Measurements from ENCODE around the gene PPFIA1. TPM values are rescaled to one million over a fixed set of nuclear protein-coding genes. Genes with fewer than 3 reads are reported as not detected.
A peak's percentile ranks its signal among the peaks of the same experiment; 100 is the strongest.

PPFIA1 gene
- total RNA-seq, result 10 to 100 TPM; 43.4 to 62.1 (median 51.2) TPM
- 10 to 100 TPM; 13.2 to 24.8 (median 21.7) TPM for polyA plus RNA-seq

DNA sequence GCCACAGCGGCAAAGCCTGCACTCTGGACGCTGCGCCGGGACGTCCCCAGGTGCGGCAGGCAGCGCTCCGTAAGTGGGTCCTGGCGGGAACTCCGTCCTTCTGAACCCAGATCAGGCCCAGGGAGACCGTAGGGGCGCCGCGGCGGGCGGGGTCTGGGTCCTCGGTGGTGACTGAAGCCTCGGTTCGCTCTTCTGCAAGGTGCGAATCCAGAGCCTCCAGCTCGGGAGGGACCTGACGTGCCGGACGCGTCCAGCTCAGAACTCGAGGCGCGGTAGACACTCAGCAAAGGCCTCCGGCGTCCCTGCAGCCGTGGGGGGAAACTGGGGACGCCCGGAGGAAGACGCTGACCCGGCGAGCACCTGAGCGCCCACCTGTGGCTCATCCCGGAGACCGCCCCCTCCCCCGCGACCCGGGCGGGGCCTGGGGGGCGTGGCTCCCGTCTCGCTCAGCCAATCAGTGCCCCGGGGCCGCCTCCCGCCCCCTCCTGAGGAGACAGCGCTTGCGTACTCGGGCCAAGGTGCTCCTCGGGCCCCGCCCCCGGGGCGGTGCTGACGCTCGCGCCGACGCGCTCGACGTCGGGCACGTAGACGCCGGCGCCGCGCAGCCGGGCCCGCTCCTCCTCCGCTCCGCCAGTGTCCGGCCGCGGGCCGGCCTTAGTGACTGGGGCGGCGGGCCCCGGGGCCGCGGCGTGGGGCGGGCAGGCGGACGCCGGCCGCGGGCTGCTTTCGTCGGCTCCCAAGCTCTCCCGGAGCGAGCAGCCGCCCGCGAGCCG is at the start of gene PPFIA1:
TSS of gene PPFIA1 (plus strand) at position 587 of the 773 bp plus-strand sequence. CDS start 1,483 bp downstream, outside the sequence.
- WGBS, 2 donors, result 0% methylated on average over 99 of the region's 99 CpGs
- no peaks in the 10 kb centered on the region for H3K27me3 ChIP-seq
- TF ChIP-seq POLR2AphosphoS5 (IDR thresholded peaks at IDR 0.05) (peak in 3 of 4 donors; percentile 78 to 81 (median 81)), EP300 (IDR thresholded peaks at IDR 0.05) (peak in 1 of 4 donors; percentile 13), POLR2A (IDR thresholded peaks at IDR 0.05) (peak in 1 of 2 donors; percentile 37)
- TF ChIP-seq, protein P1, sequence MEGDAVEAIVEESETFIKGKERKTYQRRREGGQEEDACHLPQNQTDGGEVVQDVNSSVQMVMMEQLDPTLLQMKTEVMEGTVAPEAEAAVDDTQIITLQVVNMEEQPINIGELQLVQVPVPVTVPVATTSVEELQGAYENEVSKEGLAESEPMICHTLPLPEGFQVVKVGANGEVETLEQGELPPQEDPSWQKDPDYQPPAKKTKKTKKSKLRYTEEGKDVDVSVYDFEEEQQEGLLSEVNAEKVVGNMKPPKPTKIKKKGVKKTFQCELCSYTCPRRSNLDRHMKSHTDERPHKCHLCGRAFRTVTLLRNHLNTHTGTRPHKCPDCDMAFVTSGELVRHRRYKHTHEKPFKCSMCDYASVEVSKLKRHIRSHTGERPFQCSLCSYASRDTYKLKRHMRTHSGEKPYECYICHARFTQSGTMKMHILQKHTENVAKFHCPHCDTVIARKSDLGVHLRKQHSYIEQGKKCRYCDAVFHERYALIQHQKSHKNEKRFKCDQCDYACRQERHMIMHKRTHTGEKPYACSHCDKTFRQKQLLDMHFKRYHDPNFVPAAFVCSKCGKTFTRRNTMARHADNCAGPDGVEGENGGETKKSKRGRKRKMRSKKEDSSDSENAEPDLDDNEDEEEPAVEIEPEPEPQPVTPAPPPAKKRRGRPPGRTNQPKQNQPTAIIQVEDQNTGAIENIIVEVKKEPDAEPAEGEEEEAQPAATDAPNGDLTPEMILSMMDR (IDR thresholded peaks at IDR 0.05), result no peak
- H3K4me3 ChIP-seq, result peak within 1 kb of the TSS; percentile 76 to 98 (median 96)
- peaks cover 0 to 32% (median 5%) of the 10 kb centered on the region in 4 donors for H3K36me3 ChIP-seq
- H3K9me3 ChIP-seq, result no peaks in the 10 kb centered on the region
- H3K4me1 ChIP-seq, result peaks cover 0 to 30% (median 22%) of the 10 kb centered on the region in 4 donors
- DNase-seq, result peak; percentile 97
- peak within 1 kb of the TSS; percentile 85 to 89 (median 87) for H3K27ac ChIP-seq
- intact Hi-C loops (cut with DNase I), result loop anchor here (2.0 to 5.0 kb wide), 4 partner anchors 57 to 1177 kb away; partner anchors contain the start of genes CTTN, DHCR7 and FADD

DNA sequence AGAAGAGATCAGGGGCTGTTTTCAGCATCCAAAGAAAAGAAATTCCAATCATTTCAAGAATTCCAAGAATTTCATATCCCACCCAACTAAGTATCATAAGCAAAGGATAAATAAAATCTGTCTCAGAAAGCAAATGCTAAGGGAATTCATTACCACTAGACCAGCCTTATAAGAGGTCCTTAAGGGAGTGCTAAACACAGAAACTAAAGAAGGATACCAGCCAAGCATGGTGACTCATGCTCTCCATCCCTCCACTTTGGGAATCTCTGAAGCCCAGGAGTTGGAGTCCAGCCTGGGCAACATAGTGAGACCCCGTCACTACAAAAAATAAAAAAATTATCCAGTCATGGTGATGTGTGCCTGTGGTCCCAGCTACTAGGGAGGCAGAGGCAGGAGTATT is 49.6 kb upstream of the PPFIA1 start:
- TF ChIP-seq POLR2A (IDR thresholded peaks at IDR 0.05) (no peak), POLR2AphosphoS5 (IDR thresholded peaks at IDR 0.05) (no peak), EP300 (IDR thresholded peaks at IDR 0.05) (no peak)
- TF ChIP-seq, protein P1 (IDR thresholded peaks at IDR 0.05), result no peak
- H3K9me3 ChIP-seq, result no peaks in the 10 kb centered on the region
- no peaks in the 10 kb centered on the region for H3K4me1 ChIP-seq
- no peak overlapping the region for H3K27ac ChIP-seq
- 92 to 98% methylated on average over 1 of the region's 1 CpG for WGBS, 2 donors
- H3K36me3 ChIP-seq, result no peaks in the 10 kb centered on the region
- DNase-seq, result no peak
- H3K4me3 ChIP-seq, result no peak overlapping the region
- no peaks in the 10 kb centered on the region for H3K27me3 ChIP-seq
- intact Hi-C loops (cut with DNase I), result no loop called here

DNA sequence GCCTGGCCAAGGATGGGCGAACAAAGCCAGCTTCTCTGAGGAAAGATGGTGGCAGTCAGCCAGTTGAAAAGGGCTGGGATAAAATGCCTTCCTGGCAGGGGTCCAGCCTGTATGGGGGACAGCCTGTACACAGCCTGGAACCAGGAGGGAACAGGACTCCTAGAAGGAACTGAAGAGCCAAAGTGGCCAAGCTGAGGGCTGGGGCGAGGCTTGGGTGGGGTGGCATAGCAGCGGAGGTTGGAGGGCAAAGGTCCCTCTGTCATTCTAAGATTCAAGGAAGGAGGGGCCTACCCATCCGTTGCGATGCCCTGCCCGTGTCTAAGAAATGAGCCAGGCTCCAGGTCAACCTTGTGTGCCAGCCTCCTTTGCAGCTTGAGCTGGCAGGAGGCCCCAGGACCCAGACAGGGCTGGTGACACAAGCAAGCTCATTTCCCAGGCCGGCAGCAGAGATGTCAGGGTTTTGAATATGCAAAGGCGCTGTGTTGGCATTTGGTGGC is 44.8 kb upstream of the PPFIA1 start:
- intact Hi-C loops (cut with DNase I), result no loop called here
- 16 to 60% methylated on average over 8 of the region's 8 CpGs for WGBS, 2 donors
- no peaks in the 10 kb centered on the region for H3K4me1 ChIP-seq
- DNase-seq, result no peak
- no peak for TF ChIP-seq EP300 (IDR thresholded peaks at IDR 0.05)
- no peak for TF ChIP-seq POLR2AphosphoS5 (IDR thresholded peaks at IDR 0.05)
- H3K9me3 ChIP-seq, result no peaks in the 10 kb centered on the region
- no peaks in the 10 kb centered on the region for H3K27me3 ChIP-seq
- H3K27ac ChIP-seq, result no peak overlapping the region
- H3K4me3 ChIP-seq, result no peak overlapping the region
- no peaks in the 10 kb centered on the region for H3K36me3 ChIP-seq

DNA sequence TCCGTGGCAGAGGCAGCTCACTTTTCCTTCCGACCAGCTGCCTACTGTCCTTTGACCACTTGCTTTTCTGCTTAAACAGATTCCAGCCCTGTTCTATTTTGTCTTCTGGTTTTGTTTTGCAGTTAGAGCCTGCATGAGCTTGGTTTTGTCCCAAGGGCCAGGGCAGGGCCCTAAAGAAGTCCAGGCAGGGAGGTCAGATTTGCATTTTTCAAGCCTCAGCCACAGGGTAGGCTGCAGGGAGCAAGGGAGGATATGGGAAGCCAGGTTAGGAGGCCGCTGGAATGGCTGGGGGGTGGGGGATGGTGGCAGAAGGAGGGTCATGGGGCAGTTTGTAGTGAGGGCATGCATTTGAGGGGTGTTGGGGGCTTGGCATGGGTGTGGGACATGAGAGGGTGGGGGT is 44.3 kb upstream of the PPFIA1 start:
- Histone ChIP-seq H3K27me3 (no peaks in the 10 kb centered on the region), H3K4me1 (no peaks in the 10 kb centered on the region), H3K4me3 (no peak overlapping the region), H3K27ac (no peak overlapping the region), H3K36me3 (no peaks in the 10 kb centered on the region), H3K9me3 (no peaks in the 10 kb centered on the region)
- intact Hi-C loops (cut with DNase I), result no loop called here
- WGBS, 2 donors, result 36 to 72% methylated on average over 3 of the region's 3 CpGs
- no peak for DNase-seq
- TF ChIP-seq, protein P1 (IDR thresholded peaks at IDR 0.05), result no peak
- TF ChIP-seq POLR2A (IDR thresholded peaks at IDR 0.05) (no peak), EP300 (IDR thresholded peaks at IDR 0.05) (no peak), POLR2AphosphoS5 (IDR thresholded peaks at IDR 0.05) (no peak)

DNA sequence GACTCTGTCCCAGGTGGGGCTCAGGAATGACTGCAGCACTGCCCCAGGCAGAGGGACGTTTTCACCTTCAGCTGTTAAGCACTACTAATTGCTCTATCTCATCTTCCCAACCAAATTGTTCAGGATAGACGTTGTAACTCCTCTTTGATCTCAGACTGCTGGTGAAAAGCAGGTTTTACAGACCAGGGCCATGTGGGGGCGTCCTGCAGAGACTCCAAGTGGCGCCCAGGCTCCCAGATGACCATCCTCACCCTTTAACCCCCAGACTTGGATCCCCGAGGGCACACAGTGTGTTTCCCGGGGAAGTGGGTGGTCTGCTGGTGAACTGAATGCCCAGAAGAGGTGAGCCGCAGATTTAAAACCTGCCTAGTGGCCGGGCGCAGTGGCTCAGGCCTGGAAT is 43.5 kb upstream of the PPFIA1 start:
- no peaks in the 10 kb centered on the region for H3K4me1 ChIP-seq
- H3K27ac ChIP-seq, result no peak overlapping the region
- H3K4me3 ChIP-seq, result no peak overlapping the region
- H3K36me3 ChIP-seq, result no peaks in the 10 kb centered on the region
- no peak for DNase-seq
- 55 to 56% methylated on average over 9 of the region's 9 CpGs for WGBS, 2 donors
- intact Hi-C loops (cut with DNase I), result no loop called here
- no peaks in the 10 kb centered on the region for H3K27me3 ChIP-seq
- H3K9me3 ChIP-seq, result no peaks in the 10 kb centered on the region
- TF ChIP-seq POLR2A (IDR thresholded peaks at IDR 0.05) (no peak), EP300 (IDR thresholded peaks at IDR 0.05) (no peak), POLR2AphosphoS5 (IDR thresholded peaks at IDR 0.05) (no peak)
- TF ChIP-seq, protein P1 (IDR thresholded peaks at IDR 0.05), result no peak

All from sigmoid colon (tissue), 7 donors.